H1 (cell line): ENCODE data around the gene EFCAB8. TPM values are rescaled to one million over a fixed set of nuclear protein-coding genes. Genes with fewer than 3 reads are reported as not detected.

Experiments
- CTCF ChIA-PET: fragments of 300-600 bp; sonication (Branson Sonifier 250); formaldehyde crosslinking; loops from one replicate; lab custom pipeline; 2021; ENCODE audit not compliant: partially characterized antibody; lab: Charles Lee
- POLR2A ChIA-PET: fragments of 300-600 bp; sonication (Branson Sonifier 250); formaldehyde crosslinking; loops from one replicate; lab custom pipeline; 2021; ENCODE audit warnings: inconsistent platforms; ENCODE audit not compliant: partially characterized antibody; lab: Charles Lee
- DNase-seq, 2 experiments: peaks; one replicate each; pipeline versions ENCODE4 v3.0.0 to v3.0.0-alpha.2; 2010 to 2022; ENCODE audit warnings: low spot score in 2 of 2, low read depth in 1 of 2, mixed read lengths in 1 of 2
- FAIRE-seq: peaks from 2 replicates; lab custom pipeline; 2011; peaks lifted over from hg19 to GRCh38; lab: Jason Lieb, UNC
- H2AFZ ChIP-seq: 2 replicates; pipeline ENCODE4 v1.8.1; 2012; ENCODE audit warnings: low read length, inconsistent platforms
- H2AK5ac ChIP-seq: 2 replicates; pipeline ENCODE4 v1.6.1; 2013; ENCODE audit warnings: low read depth, low read length
- H2BK120ac ChIP-seq: replicated peaks from 2 replicates; pipeline ENCODE3; 2013; ENCODE audit warnings: low read depth, low read length, inconsistent platforms
- H2BK12ac ChIP-seq: 2 replicates; pipeline ENCODE4 v1.6.1; 2013; ENCODE audit warnings: low read depth, low read length
- H2BK15ac ChIP-seq: 2 replicates; pipeline ENCODE4 v1.6.1; 2013; ENCODE audit warnings: low read length
- H2BK20ac ChIP-seq: 2 replicates; pipeline ENCODE4 v1.6.1; 2013; ENCODE audit warnings: low read length
- H2BK5ac ChIP-seq: 2 replicates; pipeline ENCODE4 v1.6.1; 2013; ENCODE audit warnings: low read depth, low read length
- H3K14ac ChIP-seq: 2 replicates; pipeline ENCODE4 v1.6.1; 2013; ENCODE audit warnings: inconsistent platforms; ENCODE audit not compliant: insufficient read length
- H3K18ac ChIP-seq: 2 replicates; pipeline ENCODE4 v1.6.1; 2013; ENCODE audit warnings: low read length; ENCODE audit errors: extremely low read depth
- H3K23ac ChIP-seq: 2 replicates; pipeline ENCODE4 v1.6.1; 2013; ENCODE audit warnings: inconsistent platforms; ENCODE audit not compliant: insufficient read length
- H3K23me2 ChIP-seq: 2 replicates; pipeline ENCODE4 v1.6.1; 2013; ENCODE audit warnings: low read depth, low read length
- H3K27ac ChIP-seq: 2 replicates; pipeline ENCODE4 v1.6.1; 2011; ENCODE audit warnings: low read depth, low read length, inconsistent platforms
- H3K27me3 ChIP-seq, 4 experiments: replicated peaks in 1 of 4; 1 replicate in 1 of 4; 2 replicates in 3 of 4; pipeline versions ENCODE4 v1.6.1 to v1.8.1; 2011 to 2013; ENCODE audit warnings: low read length in 3 of 4, mild to moderate bottlenecking in 3 of 4, inconsistent platforms in 2 of 4, mixed read lengths in 2 of 4, moderate library complexity in 1 of 4; ENCODE audit not compliant: control insufficient read depth in 3 of 4, insufficient read depth in 3 of 4; ENCODE audit errors: extremely low read depth in 1 of 4
- H3K36me3 ChIP-seq, 4 experiments: 2 replicates each; pipeline versions ENCODE4 v1.6.1 to v1.8.1; 2011 to 2013; ENCODE audit warnings: mild to moderate bottlenecking in 4 of 4, low read length in 3 of 4, moderate library complexity in 2 of 4, control low read depth in 1 of 4, inconsistent platforms in 1 of 4; ENCODE audit not compliant: insufficient read depth in 4 of 4, control insufficient read depth in 2 of 4
- H3K4ac ChIP-seq: replicated peaks from 2 replicates; pipeline ENCODE3; 2013; ENCODE audit warnings: low read length, low read depth, mixed read lengths, inconsistent platforms; ENCODE audit not compliant: insufficient read length
- H3K4me1 ChIP-seq, 4 experiments: replicated peaks in 1 of 4; 1 replicate in 1 of 4; 2 replicates in 3 of 4; pipeline versions ENCODE4 v1.6.1 to v1.8.1; 2011 to 2013; ENCODE audit warnings: low read length in 3 of 4, inconsistent platforms in 2 of 4, mixed read lengths in 1 of 4; ENCODE audit not compliant: insufficient read depth in 4 of 4, control insufficient read depth in 3 of 4
- H3K4me2 ChIP-seq, 2 experiments: 2 replicates each; pipeline versions ENCODE4 v1.6.1 to v1.8.1; 2011 to 2013; ENCODE audit warnings: low read depth in 2 of 2, low read length in 2 of 2, control low read depth in 1 of 2, inconsistent platforms in 1 of 2, mild to moderate bottlenecking in 1 of 2; ENCODE audit not compliant: insufficient read depth in 1 of 2
- H3K4me3 ChIP-seq, 4 experiments: fragments of 200-600, 300-600 bp in 1 of 4; sonication (generic), shearing (Covaris generic), sonication (Bioruptor Twin) in 1 of 4; 2 replicates each; pipeline versions ENCODE4 v1.5.1 to v1.8.1; 2011 to 2016; ENCODE audit warnings: low read length in 4 of 4, low read depth in 3 of 4, control low read depth in 2 of 4, inconsistent platforms in 2 of 4, mild to moderate bottlenecking in 2 of 4, mixed read lengths in 1 of 4, moderate library complexity in 1 of 4; ENCODE audit not compliant: insufficient read depth in 2 of 4; ENCODE audit errors: extremely low read depth in 1 of 4
- H3K56ac ChIP-seq: replicated peaks from 2 replicates; pipeline ENCODE3; 2013; ENCODE audit warnings: low read depth, mild to moderate bottlenecking, mixed read lengths, low read length, inconsistent platforms; ENCODE audit not compliant: insufficient read length
- H3K79me1 ChIP-seq: 2 replicates; pipeline ENCODE4 v1.6.1; 2013; ENCODE audit warnings: low read depth, low read length, control low read depth
- H3K79me2 ChIP-seq, 2 experiments: 2 replicates each; pipeline versions ENCODE4 v1.6.1 to v1.8.1; 2012 to 2013; ENCODE audit warnings: low read length in 2 of 2, mild to moderate bottlenecking in 2 of 2, inconsistent platforms in 1 of 2; ENCODE audit not compliant: insufficient read depth in 2 of 2, control insufficient read depth in 1 of 2
- H3K9ac ChIP-seq, 4 experiments: replicated peaks in 1 of 4; 1 replicate in 1 of 4; 2 replicates in 3 of 4; pipeline versions ENCODE4 v1.6.1 to v1.8.1; 2011 to 2013; ENCODE audit warnings: low read depth in 3 of 4, low read length in 3 of 4, control low read depth in 2 of 4, mild to moderate bottlenecking in 2 of 4, moderate library complexity in 2 of 4, inconsistent platforms in 1 of 4; ENCODE audit errors: extremely low read depth in 1 of 4
- H3K9me3 ChIP-seq, 2 experiments: 2 replicates each; pipeline versions ENCODE4 v1.6.1 to v1.8.1; 2012 to 2013; ENCODE audit warnings: mild to moderate bottlenecking in 2 of 2, moderate library complexity in 2 of 2, control low read depth in 1 of 2, inconsistent platforms in 1 of 2, low read depth in 1 of 2, low read length in 1 of 2, mixed read lengths in 1 of 2; ENCODE audit not compliant: insufficient read depth in 2 of 2
- H4K20me1 ChIP-seq, 2 experiments: replicated peaks in 1 of 2; 2 replicates each; pipeline versions ENCODE3 to v1.8.1; 2011 to 2013; ENCODE audit warnings: inconsistent platforms in 2 of 2, low read length in 2 of 2, mild to moderate bottlenecking in 1 of 2; ENCODE audit not compliant: insufficient read depth in 2 of 2, control insufficient read depth in 1 of 2
- H4K5ac ChIP-seq: 2 replicates; pipeline ENCODE4 v1.6.1; 2013; ENCODE audit warnings: low read length, low read depth, mixed read lengths, inconsistent platforms; ENCODE audit not compliant: insufficient read length
- H4K8ac ChIP-seq: 2 replicates; pipeline ENCODE4 v1.8.0; 2013; ENCODE audit warnings: mild to moderate bottlenecking, moderate library complexity, low read length, inconsistent platforms; ENCODE audit not compliant: insufficient read depth; ENCODE audit errors: extremely low read depth
- H4K91ac ChIP-seq: replicated peaks from 2 replicates; pipeline ENCODE3; 2013; ENCODE audit warnings: low read length, mixed read lengths, inconsistent platforms; ENCODE audit not compliant: insufficient read length
- WGBS, 2 experiments: shearing (Covaris generic) in 1 of 2; methylation state at CpG; one replicate each; pipeline versions ENCODE4 v1.1.6 to v1.1.7; 2013 to 2015; ENCODE audit warnings: low lambda C conversion rate in 2 of 2, mixed read lengths in 2 of 2, inconsistent platforms in 1 of 2, low coverage in 1 of 2, missing lambda C conversion rate in 1 of 2; ENCODE audit not compliant: insufficient replicate concordance in 2 of 2, insufficient coverage in 1 of 2, insufficient read length in 1 of 2; ENCODE audit errors: extremely low coverage in 1 of 2, missing lambda C conversion rate in 1 of 2; 5-methylcytosine and 5-hydroxymethylcytosine counted together
- polyA plus RNA-seq, 7 experiments: library from polyadenylated mRNA; depleted of rRNA in 3 of 7; stranded (reverse) in 5 of 7; unstranded in 2 of 7; fragments of >200 nt in 5 of 7; fragments of 200-250 nt in 2 of 7; gene quantifications; 1 replicate in 5 of 7; 2 replicates in 1 of 7; 4 replicates in 1 of 7; pipeline versions ENCODE4 v1.2.1 to v1.2.3, GENCODE V29; 2011 to 2013; ENCODE audit warnings: missing spikeins in 2 of 7, mixed read lengths in 2 of 7
- total RNA-seq: library from RNA; stranded (reverse); fragmentation: NEBNext Ultra II Directional; extraction: Animal tissue kit (Norgen Biotek cat#: 25700); gene quantifications from 2 replicates; pipeline ENCODE4 v1.2.1, GENCODE V29; 2021

Gene EFCAB8
- total and polyA plus RNA-seq, 2 of the 8 experiments (the other 6 are each of a cell fraction or from before 2014, with no cell fraction given) = 0.06 to 0.20 TPM

- ChIA-PET POLR2A (interaction anchor here (0.6 to 2.0 kb wide), 2 partner anchors 17 to 20 kb away, joined by 4 to 7 read pairs; no protein-coding TSS in a partner anchor), CTCF (interaction anchor here (0.6 to 1.2 kb wide), 3 partner anchors 61 to 1302 kb away, joined by 3 read pairs; no protein-coding TSS in a partner anchor)
- no peak for DNase-seq
- Histone ChIP-seq H2BK12ac (no peak overlapping the region), H3K27me3 (no peaks in the 10 kb centered on the region), H2AK5ac (no peak overlapping the region), H3K56ac (no peak overlapping the region), H3K4me1 (no peaks in the 10 kb centered on the region), H3K9me3 (no peaks in the 10 kb centered on the region), H3K79me1 (peaks cover 11% of the 10 kb centered on the region), H3K18ac (no peak overlapping the region), H4K20me1 (peaks cover 5 to 8% of the 10 kb centered on the region in 2 experiments), H3K4me3 (no peak overlapping the region), H3K36me3 (peaks cover 32 to 71% (median 54%) of the 10 kb centered on the region in 4 experiments), H3K4ac (no peak overlapping the region), H4K91ac (no peak overlapping the region), H2BK20ac (no peak overlapping the region), H2BK5ac (no peak overlapping the region), H2BK15ac (no peak overlapping the region), H2BK120ac (no peak overlapping the region), H3K23ac (no peak overlapping the region), H4K5ac (no peak overlapping the region), H3K27ac (no peak overlapping the region), H3K79me2 (peaks cover 3 to 36% of the 10 kb centered on the region in 2 experiments), H4K8ac (no peak overlapping the region), H2AFZ (no peak overlapping the region), H3K14ac (no peak overlapping the region), H3K23me2 (no peaks in the 10 kb centered on the region), H3K4me2 (no peak overlapping the region), H3K9ac (no peak overlapping the region)
- FAIRE-seq = no peak
- 94% methylated on average over 7 of the region's 9 CpGs; no CpG with 5 or more reads in 1 of the 2 experiments for WGBS, 2 experiments
Observed at GRCh38 chr20:32841174-32841573, 17.5 kb upstream of the EFCAB8 start.
